SHP77 treated with DMSO at 0.1 percent for 48 hours (cell line): ENCODE data around the gene DLX2.
A peak's percentile ranks its signal among the peaks of the same experiment; 100 is the strongest.

Experiments used
- DNase-seq: peaks from one replicate; lab custom pipeline; 2025; lab: John Stamatoyannopoulos, UW

The DLX2 gene

DNA sequence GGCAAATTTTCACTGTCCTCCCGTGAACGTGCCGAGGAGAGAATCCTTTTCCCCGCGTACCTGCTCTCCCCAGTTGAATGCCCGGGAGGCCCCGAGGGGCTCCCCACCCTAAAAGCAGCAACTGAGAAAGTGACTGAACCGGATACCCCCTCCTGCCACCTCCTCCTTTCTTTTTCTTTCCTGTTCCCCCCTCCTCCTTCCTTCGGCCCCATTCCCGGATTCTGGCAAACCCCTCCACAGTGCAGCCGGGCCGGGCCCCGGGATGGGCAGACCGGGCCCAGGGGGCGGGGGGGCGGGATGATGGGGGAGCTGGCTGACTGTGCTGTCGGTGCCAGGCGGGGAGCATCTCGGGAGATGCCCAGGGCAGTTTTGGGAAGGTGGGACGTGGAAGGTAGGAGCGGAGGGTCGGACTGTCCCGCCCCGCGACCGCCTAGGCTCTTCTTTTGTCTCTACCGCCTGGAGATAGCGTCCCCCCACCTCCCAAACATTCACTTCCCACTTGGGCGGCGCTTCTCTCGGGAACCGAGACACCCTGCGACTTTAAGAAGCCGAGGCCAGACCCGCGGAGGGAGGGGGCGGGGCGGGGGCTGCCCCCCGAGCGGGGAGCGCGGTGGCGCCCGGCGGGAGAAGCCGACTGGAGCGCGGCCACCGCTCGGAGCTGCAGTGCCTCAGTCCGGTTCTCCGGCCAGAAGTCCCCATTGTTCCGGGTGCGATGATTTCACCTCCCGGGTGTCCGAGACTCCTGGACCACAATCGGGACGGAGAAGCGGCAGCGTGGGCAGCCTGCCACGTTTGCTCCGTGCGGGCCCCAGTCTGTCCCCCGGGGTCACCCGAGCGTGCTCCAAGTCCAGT lies 8.2 kb downstream of the DLX2 start:
- DNase-seq: no peak

DNA sequence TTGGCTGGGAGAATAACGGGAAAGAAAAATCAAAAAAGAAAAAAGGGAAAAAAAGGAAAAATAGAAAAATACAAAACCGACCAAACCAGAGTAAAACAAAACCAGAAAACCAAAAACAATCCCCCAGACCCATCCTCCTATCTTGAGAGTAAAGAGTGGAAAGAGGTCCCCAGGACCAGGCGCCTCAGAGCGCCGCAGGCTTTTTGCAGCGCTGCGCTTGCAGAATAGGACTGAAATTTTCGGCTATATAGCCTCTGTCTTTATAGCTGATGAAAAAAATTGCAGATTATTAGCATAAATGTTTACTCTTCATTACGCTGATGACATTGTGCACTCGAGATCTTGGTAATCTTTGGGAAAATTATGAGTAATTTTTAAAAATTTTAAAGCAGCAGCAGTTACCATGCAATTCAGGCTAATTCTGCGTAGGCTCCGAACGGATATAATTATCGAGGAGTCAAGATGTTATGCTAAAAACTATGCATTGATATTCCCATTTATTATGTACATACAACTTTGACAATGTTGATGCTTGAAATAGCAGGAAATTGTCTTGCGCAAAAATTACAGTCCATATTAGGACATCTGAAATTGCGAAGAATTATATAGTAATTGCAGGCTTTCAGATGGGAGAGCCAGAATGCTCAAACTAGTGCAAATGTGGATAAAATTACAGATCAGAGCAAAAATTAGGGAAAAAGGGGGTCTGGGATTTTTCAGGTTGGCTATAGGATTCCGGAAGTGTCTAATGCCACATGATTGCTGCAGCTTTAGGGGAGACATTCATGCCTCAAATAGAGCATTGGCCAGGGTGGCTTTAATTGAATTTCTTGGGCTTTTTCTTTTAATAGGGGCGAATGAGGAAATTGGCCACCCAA lies 9.0 kb downstream of the DLX2 start:
- DNase-seq: no peak

DNA sequence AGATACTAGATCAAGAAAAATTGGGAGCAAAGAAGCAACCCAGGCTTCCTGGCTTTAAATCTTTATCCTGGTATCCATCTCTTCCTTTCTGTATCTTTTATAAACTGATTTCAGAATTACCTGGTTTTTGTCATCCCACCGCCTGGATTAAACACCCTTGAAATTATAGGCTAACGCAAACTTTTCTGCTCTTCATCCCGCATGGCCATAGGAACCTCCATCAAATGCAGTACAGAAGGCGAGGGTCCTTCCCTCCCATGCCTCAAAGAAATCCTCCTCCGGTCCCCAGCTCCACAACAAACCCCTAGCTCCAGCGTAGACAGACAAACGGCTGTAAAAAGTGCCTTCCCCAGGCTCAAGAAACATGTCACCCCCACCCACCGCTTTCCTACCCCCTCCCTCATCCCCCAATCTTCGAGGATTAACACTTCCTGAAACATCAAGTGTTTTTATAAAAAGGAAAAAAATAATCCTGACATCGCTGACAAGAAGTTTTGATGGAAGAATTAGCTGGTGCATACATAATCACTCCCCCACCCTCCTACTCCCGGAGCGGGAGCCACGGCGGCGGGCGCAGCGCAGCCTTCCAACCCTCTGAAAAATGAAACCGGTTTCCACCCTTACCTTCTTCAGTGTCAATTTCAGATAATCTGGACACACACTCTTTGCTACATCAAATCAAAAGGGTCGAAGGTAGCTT lies 9.8 kb downstream of the DLX2 start:
- DNase-seq: no peak

DNA sequence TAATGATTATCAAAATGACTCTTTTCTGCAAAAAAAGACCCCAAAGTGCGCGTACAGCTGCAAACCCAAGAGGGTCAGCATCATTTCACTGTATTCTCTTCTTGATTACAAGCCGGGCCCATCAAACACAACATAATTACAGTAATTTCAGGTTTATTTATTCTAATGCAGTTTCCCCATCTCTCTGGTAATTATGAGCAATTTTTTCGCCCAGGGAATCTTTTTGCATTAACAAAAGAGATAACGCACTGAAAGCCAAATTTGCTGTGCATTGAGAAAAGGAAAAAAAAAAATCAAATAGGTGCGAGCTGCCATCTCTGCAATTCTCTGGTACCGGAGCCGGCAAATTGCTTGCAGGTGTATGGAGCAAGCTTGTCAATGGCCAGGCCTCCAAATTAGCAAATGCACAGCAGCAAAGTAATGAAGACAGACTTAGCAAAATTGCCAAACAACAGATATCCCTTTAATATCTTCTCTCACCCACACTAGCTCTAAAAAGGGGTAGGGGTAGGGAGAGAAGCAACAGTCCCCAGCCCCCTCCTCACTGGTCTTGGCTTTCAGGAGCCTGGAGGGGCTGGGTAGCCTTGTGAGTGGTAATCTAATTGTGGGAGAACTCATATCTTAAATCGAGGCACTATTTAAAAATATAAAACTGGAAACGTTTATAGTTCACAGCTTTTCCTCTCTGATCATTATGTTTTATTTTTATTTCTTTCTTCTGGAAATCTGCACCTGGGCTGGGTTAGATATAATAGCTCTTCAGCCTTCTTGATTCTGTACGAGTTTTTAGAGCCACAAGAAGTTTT lies 10.7 kb downstream of the DLX2 start:
- DNase-seq: no peak

DNA sequence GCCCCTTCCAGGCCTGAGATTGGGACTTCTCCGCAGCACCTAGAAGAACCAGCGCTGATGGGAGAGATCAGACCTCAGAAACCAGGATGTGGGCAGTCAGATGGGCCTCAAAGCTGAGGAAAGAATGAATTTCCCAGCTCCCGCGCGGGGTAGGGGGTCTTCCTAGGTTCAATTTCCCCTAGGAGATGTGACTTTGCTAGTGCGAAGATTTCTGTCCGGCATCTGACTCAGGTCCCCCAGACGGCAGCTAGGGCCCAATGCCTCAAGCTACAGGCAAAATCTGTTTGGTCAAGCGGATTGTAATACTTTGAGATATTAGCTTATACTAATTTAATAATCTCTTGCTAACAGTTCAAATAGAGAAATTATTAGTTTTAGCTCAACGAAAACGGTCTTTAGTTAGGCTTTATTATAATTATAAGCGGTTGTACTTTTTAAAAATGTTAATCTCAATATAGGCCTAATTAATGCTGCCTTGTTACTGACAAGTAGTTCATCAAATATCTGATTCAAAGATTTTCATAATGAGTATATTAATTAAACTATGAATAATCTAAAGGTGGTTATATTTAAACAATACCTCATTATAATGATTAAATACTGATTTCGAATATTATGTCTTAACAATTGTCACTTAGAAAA lies 11.6 kb downstream of the DLX2 start:
- no peak for DNase-seq

DNA sequence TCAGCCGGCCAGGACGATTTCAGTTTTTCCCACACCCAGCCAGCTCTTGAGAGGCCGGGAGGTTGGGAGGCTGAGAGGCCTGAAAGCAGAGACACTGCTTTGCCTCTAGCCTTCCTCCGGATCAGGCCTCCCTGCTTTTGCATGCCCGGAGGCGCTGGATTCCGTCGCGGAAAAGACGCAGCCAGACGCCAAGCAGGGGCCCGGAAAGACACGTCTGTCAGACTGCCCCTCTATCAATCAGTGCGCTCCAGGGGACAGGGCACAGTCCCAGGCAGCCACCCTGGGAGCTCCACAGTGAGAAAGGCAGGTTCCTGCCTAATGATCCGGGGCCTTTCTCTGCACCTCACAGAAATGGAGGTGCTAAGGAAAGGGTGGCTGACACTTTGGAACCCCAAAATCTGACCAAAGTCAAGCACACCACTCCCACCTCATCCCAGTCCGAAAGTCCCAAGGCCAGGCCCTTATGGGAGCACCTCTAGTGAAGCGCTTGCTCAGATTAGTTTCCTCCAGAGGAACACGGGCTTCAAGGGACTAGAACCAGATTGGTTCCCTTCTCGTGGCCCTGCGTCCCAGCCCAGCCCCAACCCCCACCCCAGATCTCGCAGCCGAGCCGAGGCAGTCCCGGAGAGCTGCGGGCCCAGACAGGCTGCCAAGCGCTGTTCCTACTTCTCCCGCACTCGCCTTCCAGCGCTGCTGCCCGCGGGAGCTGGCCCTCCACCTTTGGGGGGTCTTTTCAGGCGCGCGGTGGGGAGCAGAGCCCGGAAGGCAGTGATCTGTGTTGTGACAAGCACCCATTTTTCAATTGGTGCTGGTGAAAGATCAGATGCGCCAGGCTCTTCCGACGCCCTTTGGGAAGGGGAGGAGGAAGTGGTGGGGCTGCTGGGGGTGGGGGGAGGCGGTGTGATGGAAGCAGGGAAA lies 12.4 kb downstream of the DLX2 start:
- no peak for DNase-seq

DNA sequence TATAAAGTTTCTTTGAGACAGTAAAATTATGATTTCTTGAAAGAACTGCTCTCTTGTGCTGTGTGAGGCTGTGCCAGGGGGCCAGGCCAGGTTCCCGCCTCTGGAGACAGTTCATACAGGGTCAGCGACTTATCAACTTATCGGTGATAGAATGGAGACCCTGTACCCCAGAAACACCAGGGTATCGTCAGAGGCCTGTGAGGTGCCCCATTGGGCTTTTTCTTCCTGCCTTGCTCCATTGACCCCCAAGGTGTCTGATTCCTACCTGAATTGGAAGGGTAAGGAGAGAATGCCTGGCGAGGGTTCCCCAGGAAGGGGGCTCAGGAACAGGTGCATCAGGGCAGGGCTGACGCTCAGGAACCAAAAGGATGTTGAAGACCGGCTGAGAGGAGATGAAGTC lies 13.1 kb downstream of the DLX2 start:
- DNase-seq: no peak

DNA sequence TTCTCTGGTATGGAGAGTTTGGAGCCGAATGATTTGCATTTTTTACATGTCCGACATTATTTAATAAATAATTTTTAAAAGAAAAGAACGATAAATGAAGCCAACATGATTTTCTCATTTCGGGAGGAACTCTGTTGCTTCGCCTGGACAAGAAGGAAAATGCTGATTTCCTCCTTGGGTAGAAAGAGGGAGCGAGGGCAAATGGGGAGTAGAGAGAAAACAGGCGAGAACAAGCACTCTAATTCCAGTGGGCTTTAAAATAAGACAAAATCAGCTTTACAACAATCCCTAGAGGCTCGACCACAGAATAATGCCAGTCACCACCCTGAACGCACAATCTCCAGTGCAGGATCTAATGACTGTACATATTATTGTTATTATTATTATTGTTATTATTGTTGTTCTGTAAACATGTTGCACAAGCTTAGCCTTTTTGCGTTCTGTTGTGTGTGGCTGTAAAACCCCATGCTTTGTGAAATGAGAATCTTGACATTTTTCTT lies 13.6 kb downstream of the DLX2 start:
- DNase-seq: no peak

DNA sequence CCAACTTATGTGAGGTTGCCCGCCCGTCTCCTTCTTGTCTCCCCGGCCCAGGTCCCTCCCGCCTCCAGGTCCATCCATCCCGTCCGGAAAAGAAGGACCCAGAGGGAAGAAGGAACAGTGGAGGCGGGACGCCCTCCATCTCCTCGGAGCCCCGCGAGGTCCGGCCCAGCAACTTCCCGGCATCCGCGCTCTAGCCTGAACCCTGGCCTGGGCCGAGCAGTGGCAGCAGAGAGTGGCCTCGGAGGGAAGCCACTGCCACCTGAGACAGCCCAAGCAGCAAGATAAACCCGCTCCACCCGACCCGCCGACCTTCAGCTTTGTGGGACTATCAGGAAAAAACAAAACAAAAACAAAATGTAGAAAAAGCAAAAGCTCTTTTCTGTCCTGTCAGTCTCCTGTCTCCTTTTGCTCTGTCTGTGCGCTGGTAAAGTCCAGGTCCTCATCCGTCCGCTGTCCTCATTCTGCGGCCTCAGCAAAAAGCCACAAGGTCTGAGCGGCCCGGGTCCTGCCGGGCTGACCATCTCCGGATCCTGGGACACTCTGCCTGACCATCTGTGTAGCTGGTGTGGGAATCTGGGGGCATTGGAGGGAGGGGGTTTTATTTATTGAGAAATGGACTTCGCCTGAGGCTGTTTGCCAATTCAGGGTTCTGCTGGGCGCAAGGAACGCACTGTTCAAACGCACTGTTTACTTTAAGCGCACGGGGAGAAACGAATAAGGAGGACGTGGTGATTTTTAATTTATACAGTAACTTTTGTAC lies 14.3 kb downstream of the DLX2 start:
- DNase-seq: no peak

DNA sequence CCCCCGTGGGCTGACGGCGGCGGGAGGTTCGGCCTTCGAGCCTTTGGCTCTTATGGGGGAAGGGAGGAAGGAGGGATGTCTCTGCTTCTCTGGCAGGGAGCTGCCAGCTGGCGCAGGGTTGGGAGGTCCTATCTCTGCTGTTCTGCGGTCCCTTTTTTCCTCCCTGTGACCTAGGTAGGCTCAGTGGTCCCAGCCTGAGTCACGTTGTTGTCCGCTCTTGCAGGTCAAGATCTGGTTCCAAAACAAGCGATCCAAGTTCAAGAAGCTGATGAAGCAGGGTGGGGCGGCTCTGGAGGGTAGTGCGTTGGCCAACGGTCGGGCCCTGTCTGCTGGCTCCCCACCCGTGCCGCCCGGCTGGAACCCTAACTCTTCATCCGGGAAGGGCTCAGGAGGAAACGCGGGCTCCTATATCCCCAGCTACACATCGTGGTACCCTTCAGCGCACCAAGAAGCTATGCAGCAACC lies 14.9 kb downstream of the DLX2 start:
- no peak for DNase-seq

DNA sequence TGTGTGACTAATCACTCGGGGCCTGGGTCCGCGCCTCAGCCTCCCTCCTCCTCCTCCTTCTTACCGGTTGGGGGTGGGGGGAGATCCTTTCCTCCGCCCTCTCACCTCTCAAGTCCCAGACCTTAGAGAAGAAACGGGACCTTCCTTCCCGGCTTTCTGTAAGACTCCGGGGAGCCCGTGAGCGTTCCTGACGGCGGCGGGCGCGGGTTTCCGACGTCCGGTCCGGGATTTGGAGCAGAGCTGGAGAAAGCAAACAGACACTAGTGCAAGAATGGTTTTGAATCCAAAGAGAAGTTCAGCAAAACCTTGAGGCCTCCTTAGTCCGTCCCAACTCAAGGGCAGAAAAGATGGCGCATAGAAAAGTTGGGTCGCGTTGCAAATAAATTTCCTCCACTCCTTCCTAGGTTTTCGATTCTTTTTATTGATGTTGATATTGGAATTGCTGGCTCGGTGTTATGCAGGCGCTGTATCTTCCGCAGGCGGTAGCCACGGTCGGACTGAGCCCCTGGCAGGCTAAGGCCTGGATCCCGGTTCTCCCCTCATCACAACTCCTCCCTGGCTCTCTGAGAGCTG lies 15.4 kb downstream of the DLX2 start:
- no peak for DNase-seq

DNA sequence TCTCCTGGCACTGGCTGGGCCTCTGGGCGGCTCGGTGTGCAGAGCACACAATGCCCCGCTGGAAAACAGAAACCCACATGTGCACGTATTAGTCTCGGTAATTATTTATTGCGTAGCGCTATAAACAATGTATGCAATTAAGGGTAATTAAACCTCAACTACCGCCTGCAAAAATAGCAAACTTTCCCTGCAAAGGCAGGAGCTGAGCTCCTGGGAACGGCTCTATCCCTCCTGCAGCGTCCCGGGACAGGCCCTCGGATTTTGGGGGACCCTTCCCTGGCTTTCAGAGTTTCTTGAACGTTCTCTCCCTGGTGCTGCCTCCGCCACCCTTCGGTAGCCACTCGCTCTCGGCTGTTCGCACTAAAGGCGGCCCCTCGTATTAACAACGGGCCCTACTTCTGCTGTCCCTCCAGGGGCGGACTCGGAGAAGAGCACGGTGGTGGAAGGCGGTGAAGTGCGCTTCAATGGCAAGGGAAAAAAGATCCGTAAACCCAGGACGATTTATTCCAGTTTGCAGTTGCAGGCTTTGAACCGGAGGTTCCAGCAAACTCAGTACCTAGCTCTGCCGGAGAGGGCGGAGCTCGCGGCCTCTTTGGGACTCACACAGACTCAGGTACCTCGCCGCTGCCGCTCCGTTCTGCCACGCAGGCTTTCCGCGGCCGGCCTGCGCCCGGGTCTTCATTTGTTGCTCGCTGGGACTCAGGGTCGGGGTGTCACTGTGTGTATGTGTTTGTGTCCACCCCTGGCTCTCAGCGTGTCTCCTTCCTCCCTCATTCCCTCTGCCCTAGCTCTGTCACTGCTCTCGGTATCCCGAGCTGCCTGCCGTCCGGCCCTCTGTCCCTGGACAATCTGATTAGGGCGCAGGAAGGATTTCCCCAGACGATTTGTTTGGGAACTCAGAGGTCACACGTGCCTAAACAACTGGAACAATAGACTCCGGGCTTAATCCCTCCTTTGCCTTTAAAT lies 16.2 kb downstream of the DLX2 start:
- no peak for DNase-seq

DNA sequence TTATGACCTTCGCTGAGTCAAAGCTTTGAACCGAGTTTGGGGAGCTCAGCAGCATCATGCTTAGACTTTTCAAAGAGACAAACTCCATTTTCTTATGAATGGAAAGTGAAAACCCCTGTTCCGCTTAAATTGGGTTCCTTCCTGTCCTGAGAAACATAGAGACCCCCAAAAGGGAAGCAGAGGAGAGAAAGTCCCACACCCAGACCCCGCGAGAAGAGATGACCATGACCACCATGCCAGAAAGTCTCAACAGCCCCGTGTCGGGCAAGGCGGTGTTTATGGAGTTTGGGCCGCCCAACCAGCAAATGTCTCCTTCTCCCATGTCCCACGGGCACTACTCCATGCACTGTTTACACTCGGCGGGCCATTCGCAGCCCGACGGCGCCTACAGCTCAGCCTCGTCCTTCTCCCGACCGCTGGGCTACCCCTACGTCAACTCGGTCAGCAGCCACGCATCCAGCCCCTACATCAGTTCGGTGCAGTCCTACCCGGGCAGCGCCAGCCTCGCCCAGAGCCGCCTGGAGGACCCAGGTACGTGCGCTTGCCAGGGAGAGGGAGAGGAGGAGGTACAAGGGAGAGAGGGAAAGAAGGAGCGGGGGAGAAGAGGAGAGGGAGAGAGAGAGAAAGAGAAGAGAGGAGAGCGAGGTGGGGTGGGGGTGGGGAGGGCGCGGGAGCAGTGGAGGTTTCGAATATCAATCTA lies 17.1 kb downstream of the DLX2 start, which contains the start of gene DLX1:
Gene DLX1, plus strand, starts transcription at position 48 of the 700 bp plus-strand sequence. Its CDS starts 171 bp downstream, at position 219.
- peak; percentile 67 for DNase-seq

DNA sequence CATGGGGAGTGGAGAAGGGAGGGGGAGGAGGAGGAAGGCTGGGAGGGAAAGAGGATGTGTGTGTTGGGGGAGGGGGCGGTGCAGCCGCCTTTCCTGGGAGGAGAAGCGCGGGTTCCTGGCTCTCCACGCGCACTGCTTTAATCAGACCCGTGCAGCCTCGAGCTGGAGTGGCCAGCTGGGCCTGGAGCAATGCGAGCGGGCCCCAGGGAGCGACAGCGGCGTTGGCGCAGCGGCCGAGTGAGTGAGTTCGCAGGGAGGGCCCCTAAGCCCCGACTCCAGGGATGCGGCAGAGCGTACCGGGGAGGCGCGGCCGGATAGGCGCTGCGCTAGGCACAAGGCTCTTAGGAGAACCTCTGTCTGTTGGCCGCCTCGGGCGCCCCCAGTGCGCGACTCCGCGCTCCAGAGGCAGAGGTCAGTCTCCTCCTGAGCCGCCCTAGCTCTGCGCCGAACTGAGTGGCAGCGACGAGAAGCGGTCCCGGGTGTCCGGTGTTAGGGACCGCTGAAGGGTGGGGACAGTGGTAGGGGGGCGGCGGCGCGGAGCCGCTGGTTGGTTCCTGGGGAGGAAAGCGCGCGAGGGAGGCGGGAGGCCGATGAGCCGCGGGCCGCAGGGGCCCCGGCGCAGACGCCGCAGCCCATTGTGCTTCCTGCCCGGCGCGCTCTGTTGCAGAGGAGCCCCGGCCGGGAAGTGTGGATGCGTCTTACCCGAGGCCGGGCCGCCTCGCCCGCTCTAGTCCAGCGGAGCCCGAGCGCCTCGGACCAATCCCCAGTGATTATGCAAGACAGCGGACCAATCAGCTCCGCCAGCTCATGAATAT lies 17.8 kb downstream of the DLX2 start:
- no peak for DNase-seq

DNA sequence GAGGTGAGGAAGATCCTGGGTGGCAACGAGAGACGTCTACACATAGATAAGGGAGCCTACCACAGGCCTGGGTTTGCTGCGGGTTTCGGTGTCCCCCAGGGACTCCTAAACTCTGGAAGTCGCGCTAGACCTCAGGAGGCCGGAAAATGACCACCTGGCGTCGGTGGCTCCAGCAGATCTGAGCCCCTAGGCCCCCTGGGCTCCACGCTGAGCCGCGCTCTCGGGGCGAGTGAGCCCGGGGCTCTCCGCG lies 18.4 kb downstream of the DLX2 start:
- DNase-seq: no peak
